GM19452 (cell line): Measurements from ENCODE around the gene KRTAP1-4.
"Not testable (repeated sequence)": the region's sequence is repeated elsewhere in the genome, so short reads cannot be mapped to it uniquely, and the experiment has no call there.

Experiments used
- ATAC-seq: cut with Tn5 transposase; IDR thresholded peaks from one replicate; pipeline ENCODE4 v1.9.1; 2021; ENCODE audit not compliant: unreplicated experiment

KRTAP1-4 gene

DNA sequence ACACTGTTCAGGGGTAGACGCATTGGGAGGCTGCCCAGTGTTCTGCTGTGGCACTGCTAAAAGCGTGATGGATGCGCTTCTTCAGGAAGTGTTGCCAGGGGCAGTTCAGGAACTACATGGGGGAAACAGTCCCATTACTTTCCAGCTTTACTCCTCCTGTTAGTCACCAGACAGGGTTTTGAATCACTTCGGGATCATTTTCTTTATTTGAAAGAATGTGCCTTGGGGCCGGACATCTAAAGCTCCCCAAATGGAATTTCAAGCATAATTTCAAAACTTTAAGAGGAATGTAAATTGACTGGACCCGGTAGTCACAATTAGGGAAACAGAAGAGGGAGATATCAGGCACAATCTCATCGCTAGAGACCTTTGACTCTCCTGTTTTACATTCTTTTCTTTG, 18.4 kb upstream of the KRTAP1-4 start:
- ATAC-seq = no peak

GRCh38 chr17:41046735-41047465, 16.9 kb upstream of the KRTAP1-4 start, which contains the start of gene KRTAP2-1:
Gene KRTAP2-1 (minus strand): TSS chr17:41047316. CDS start chr17:41047267, 49 bp downstream.
- not testable (repeated sequence) for ATAC-seq

GRCh38 chr17:41042953-41043352, 13.0 kb upstream of the KRTAP1-4 start:
- ATAC-seq = no peak

DNA sequence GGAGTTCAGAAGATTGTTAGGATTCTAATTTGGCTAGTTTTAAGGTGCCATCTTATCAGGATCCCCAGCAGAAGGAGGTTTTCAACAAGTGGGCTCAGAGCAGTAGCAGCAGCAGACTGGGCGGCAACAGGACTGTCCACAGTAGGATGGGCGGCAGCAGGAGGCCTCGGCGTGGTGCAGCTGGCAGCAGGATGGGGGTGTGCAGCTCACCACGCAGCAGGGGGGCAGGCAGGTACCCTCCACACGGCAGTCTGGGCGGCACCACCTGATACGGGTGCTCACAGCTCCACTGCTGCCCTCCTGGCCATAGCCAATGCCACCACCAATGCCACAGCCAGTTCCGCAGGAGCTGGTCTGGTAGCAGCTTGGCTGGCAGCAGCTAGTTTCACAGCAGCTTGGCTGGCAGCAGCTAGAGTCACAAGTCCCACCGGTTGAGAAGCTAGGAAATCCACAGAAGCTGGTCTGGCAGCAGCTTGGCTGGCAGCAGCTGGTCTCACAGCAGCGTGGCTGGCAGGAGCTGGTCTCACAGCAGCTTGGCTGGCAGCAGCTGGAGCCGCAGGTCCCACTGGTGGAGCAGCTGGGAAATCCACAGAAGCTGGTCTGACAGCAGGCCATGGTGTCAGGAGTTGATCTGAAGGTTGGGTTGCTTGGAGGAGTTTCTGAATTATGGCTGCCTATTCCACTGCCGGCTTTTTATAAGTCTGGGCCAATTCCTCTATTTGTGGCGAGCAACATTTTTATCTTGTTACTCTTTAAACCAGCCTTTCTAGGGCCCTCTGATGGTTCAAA, 11.0 kb upstream of the KRTAP1-4 start, which contains the start of gene KRTAP1-1:
Gene KRTAP1-1, minus strand, starts transcription at position 668 of the 789 bp plus-strand sequence. Its CDS starts 53 bp downstream, at position 615.
- ATAC-seq = not testable (repeated sequence)

- ATAC-seq = no peak
Observed at GRCh38 chr17:41037853-41038350, 7.9 kb upstream of the KRTAP1-4 start.

DNA sequence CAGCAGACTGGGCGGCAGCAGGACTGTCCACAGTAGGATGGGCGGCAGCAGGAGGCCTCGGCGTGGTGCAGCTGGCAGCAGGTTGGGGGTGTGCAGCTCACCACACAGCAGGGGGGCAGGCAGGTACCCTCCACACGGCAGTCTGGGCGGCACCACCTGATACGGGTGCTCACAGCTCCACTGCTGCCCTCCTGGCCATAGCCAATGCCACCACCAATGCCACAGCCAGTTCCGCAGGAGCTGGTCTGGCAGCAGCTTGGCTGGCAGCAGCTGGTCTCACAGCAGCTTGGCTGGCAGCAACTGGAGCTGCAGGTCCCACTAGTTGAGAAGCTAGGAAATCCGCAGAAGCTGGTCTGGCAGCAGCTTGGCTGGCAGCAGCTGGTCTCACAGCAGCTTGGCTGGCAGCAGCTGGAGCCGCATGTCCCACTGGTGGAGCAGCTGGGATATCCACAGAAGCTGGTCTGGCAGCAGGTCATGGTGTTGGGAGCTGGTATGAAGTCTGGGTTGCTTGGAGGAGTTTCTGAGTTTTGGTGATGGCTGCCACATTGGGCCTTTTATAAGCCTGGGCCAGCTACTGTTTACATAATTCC, 4.4 kb upstream of the KRTAP1-4 start, which contains the start of gene KRTAP1-3:
Gene KRTAP1-3, minus strand, starts transcription at position 529 of the 590 bp plus-strand sequence. Its CDS starts 53 bp downstream, at position 476.
- ATAC-seq = not testable (repeated sequence)

- no peak for ATAC-seq
Observed at GRCh38 chr17:41026715-41027471, 3.1 kb downstream of the KRTAP1-4 start, which contains the start of gene KRTAP1-5. Gene KRTAP1-5 (minus strand): TSS chr17:41027208. CDS start chr17:41027155, 53 bp downstream.

DNA sequence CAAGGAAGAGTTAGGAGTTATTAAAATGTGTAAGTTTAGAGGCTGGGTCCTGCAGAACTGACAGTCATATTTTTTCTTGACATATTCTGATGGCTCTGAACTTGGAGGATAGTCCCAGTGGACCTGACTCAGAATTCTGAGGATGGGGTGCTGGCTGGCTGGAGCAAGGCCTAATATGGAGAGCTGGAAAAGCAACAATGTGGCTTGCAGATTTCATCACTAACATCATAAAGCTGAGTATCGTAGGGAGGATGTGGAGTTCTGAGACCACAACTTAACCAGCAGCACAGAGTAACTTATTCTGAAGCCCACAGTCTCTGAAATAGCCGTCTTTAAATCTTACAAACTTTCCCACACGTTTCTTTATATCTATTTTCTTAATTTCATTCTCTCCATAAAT, 5.3 kb downstream of the KRTAP1-4 start:
- no peak for ATAC-seq

DNA sequence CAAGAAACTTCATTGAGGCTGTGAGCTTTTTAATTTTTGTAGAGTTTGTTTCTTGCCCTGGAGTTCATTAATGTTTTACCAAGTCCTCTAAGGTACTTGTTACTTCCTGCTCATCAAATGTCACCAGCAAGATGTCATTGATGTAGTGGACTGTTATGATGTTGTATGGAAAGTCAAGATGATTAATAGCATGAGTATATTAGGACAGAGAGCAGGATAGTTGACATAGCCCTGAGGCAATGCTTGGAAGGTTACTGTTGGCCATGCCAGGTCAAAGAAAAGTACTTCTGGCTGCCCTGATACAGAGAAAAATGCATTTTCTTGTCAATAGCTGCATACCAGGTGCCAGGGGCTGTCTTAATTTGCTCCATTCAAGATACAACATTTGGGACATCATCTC, 9.7 kb downstream of the KRTAP1-4 start:
- ATAC-seq = no peak

DNA sequence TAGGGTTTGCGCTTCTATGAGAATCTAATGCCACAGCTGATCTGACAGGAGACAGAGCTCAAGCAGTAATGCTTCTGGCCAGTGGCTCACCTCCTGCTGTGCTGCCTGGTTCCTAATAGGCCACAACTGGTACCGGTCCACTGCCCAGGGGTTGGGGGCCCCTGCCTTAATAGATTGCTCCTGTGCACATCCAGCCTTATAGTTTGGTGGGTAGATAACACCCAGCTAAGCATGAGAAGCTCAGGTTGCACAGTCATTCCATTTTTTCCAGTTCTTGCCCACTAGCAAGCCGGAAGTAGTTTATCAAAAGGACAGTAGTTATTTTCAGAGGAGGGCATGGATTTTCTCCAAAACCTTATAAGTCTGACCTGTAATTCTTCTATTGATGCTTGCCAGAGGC, 10.6 kb downstream of the KRTAP1-4 start:
- ATAC-seq = no peak

DNA sequence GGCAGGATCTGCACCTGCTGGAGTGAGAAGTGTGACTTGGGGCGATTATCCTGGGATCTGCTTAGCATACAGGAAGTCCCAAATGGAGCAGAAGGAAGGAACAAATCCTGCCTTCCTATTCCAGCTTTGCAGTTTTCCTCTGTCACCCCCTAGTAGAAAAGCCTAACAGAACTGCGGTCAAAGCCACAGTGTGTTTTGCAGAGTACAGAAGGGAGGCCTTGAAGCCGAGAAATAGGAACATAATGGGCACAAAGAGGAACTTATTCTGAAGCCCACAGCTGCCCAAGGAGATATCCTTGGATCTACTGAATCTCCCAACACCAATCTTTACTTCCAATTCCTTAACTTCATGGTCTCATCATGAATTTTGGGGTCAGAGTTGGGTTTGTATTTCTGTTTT, 11.5 kb downstream of the KRTAP1-4 start:
- no peak for ATAC-seq

DNA sequence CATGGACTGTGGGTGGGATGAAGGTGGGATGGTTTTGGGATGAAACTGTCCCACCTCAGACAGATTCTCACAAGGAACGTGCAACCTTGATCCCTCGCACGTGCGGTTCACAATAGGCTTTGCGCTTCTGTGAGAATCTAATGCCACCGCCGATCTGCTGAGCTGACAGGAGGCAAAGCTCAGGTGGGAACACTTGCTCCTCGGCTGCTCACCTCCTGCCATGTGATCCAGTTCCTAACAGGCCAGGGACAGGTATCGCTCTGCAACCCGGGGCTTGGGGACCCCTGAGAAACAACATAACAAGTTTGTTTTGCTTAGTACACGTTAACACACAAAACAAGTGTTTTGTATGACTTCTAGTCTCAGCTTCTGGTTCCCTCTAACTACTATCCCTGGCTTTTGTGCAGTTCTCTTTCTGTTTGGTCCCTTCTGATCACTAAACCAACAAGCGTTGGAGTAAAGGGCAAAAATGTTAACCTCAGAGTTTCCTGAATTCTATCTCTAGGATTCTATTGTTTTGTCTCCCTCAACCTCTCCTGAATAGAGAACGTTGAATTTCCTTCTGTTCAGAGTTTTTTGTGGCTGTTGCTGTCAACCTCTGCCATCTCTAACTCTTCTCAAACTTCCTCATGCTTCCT, 13.3 kb downstream of the KRTAP1-4 start:
- no peak for ATAC-seq

GRCh38 chr17:41015454-41015853, 14.5 kb downstream of the KRTAP1-4 start:
- ATAC-seq = no peak

DNA sequence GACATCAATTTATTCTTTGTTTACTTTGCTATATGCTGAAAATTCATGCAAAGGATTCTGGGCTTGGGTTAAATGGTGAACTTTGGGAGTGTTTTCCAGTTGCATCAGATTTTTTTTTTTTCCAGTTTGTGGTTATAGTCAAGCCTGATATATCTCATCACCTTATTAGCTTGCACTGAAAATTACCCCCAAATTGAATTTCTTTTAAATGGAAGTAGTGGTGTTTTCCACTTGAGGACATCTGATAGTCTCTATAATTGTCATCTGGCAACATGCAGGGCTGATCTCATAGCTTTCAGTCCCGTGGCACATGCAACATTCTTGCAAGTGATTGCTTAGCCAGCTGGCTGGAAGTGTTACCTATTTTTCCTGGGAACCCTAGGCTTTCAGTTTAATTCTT, 16.4 kb downstream of the KRTAP1-4 start:
- ATAC-seq = no peak

GRCh38 chr17:41013181-41013580, 16.8 kb downstream of the KRTAP1-4 start:
- no peak for ATAC-seq

GRCh38 chr17:41012326-41013120, 17.5 kb downstream of the KRTAP1-4 start:
- no peak for ATAC-seq

GRCh38 chr17:41010441-41010840, 19.6 kb downstream of the KRTAP1-4 start:
- no peak for ATAC-seq

- no peak for ATAC-seq
Observed at GRCh38 chr17:41009936-41010335, 20.1 kb downstream of the KRTAP1-4 start.

- ATAC-seq = no peak
Observed at GRCh38 chr17:41009301-41009760, 20.7 kb downstream of the KRTAP1-4 start.
